GM12873 (cell line): ENCODE results near the gene PTPN23.
A peak's percentile ranks its signal among the peaks of the same experiment; 100 is the strongest.

ENCODE experiments used
- TF ChIP-seq, protein P1 (sequence below): IDR thresholded peaks from 2 replicates; pipeline ENCODE4 v1.5.1; 2012; ENCODE audit warnings: low read depth, mild to moderate bottlenecking, moderate library complexity, low read length, control low read depth; ENCODE audit not compliant: insufficient read depth; ENCODE audit errors: missing control alignments

PTPN23 gene

DNA sequence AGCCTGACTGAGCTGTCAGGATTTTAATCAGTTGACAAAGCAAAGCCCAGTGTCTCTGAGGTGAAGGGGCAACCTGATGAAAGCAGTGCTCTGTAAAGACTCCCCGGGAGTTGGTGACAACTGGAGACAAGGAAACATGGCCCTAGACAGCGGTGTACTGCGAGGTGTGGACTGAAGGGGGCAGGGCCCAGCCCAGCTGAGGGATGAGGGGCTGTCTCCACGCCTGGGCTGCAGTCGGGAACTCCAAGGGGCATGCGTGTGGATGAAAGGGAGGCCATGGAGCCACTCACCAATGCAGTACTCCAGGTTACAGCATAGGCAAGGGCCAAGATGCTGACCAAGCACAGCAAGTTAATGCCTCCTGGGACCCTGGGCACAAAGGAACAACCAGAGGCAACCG lies 49.8 kb downstream of the PTPN23 start:
- TF ChIP-seq, protein P1, sequence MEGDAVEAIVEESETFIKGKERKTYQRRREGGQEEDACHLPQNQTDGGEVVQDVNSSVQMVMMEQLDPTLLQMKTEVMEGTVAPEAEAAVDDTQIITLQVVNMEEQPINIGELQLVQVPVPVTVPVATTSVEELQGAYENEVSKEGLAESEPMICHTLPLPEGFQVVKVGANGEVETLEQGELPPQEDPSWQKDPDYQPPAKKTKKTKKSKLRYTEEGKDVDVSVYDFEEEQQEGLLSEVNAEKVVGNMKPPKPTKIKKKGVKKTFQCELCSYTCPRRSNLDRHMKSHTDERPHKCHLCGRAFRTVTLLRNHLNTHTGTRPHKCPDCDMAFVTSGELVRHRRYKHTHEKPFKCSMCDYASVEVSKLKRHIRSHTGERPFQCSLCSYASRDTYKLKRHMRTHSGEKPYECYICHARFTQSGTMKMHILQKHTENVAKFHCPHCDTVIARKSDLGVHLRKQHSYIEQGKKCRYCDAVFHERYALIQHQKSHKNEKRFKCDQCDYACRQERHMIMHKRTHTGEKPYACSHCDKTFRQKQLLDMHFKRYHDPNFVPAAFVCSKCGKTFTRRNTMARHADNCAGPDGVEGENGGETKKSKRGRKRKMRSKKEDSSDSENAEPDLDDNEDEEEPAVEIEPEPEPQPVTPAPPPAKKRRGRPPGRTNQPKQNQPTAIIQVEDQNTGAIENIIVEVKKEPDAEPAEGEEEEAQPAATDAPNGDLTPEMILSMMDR, result no peak

DNA sequence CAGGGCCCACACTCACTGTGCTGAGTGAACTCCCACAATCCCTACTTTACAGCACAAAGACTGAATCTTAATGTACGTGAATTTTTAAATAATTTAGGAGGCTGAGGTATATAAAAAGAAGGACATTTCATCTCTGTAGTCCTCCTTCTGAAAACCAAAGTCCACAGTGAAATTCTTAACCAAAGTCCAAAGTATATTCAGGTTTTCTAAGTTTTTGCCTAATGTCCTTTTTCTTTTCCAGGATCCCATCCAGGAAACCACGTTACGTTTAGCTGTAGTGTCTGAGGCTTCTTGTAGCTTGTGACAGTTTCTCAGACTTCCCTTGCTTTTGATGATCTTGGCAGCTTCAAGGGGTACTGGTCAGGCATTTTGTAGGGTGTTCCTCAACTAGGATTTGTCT lies 50.4 kb downstream of the PTPN23 start:
- TF ChIP-seq, protein P1, result no peak

DNA sequence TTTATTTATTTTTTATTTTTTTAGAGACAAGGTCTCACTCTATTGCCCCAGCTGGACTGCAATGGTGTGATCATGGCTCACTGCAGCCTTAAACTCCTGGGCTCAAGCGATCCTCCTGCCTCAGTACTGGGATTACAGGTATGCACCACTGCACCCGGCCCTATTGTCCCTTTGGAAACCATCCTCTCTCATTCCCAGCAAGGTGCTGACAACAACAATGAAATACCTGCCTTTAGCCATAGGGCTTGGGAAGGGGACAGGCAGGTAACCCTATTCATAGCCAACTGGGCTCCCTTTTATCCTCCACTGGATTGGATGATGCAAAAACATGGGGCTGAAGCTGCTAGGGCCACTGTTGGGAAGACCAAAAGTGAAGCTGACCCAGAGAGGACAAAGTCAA lies 51.9 kb downstream of the PTPN23 start:
- TF ChIP-seq, protein P1, result no peak

DNA sequence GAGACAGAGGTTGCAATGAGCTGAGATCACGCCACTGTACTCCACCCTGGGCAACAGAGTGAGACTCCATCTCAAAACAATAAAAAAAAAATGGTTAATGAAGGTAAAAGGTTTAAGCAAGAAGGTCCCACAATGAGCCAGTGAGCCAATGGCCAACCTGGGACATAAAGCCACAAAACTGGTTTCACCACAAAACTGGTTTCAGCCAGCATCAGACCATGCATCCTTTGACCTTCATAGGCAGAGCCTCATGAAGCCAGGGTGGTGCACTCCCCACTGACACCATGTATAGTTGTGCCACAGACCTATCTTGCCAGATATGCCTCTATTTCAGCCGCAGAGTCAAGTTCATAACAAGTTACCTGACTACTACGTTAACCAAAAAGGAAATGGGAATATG lies 53.0 kb downstream of the PTPN23 start:
- TF ChIP-seq, protein P1, result no peak

DNA sequence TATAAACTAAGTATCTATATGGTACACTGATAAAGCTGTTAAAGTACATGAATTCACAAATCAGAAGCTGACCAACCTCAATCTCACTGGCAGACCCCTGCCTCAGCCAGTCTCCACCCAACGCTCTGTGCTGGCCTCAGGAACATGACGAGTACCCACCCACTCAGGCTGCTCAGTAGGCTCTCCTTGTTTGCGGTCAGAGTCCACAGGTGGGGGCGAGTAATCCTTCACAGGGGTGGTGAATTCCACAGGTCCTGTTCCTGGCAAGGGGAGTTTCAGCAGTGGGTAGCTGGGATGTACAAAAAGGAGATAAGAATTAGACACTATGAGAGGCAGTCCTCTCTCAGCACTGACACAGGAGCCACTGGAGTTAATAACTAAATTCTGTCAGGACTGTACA lies 54.0 kb downstream of the PTPN23 start:
- TF ChIP-seq, protein P1, result no peak

DNA sequence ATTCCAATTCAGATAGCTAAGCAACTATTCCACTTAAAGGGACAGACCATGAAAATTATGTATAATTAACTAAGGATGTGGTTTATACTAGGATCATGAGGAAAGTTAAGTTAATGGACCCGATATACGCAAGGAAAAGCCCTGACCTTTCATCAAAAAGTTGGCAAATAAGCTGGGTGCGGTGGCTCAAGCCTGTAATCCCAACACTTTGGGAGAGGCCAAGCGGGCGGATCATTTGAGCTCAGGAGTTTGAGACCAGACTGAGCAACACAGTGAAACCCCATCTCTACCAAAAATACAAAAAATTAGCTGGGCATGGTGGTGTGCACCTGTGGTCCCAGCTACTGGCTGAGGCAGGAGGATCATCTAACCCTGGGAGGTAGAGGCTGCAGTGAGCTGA lies 55.4 kb downstream of the PTPN23 start:
- TF ChIP-seq, protein P1, result no peak

DNA sequence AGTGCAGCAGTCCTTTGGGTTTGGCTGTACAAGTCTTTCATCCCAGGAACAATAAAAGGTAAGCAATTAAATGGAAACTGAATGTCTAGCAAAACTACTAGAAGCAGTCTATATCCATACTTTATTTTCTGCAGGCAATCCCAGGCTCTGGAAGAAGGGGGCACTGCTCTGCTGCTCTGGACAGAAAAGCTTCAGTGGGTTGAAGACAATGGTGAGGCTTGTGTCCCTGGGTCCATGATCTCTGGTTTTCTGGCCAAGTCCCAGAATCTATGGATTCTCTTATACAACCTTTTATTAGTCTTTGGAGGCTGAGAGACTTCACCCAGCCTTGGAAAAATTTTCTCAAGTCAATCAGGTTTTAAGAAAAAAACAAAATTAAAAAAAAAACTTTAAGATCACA lies 59.3 kb downstream of the PTPN23 start:
- TF ChIP-seq, protein P1, result peak; percentile 25
